DOHH2 (cell line): Measurements from ENCODE around the gene SCAMP3.

ENCODE experiments used
- EZH2phosphoT487 ChIP-seq: fragments of 200-600 bp; sonication (generic); IDR thresholded peaks from 2 replicates; pipeline ENCODE4 v1.6.1; 2017; ENCODE audit warnings: borderline replicate concordance, mild to moderate bottlenecking, antibody characterized with exemption, low read length, moderate library complexity, mixed read lengths
- TF ChIP-seq, protein P1 (sequence below): fragments of 200-600 bp; sonication (generic); IDR thresholded peaks from one replicate; pipeline ENCODE4 v1.5.1; 2014; ENCODE audit warnings: antibody characterized with exemption, mild to moderate bottlenecking, low read depth, low read length; ENCODE audit not compliant: poor library complexity, severe bottlenecking

DNA sequence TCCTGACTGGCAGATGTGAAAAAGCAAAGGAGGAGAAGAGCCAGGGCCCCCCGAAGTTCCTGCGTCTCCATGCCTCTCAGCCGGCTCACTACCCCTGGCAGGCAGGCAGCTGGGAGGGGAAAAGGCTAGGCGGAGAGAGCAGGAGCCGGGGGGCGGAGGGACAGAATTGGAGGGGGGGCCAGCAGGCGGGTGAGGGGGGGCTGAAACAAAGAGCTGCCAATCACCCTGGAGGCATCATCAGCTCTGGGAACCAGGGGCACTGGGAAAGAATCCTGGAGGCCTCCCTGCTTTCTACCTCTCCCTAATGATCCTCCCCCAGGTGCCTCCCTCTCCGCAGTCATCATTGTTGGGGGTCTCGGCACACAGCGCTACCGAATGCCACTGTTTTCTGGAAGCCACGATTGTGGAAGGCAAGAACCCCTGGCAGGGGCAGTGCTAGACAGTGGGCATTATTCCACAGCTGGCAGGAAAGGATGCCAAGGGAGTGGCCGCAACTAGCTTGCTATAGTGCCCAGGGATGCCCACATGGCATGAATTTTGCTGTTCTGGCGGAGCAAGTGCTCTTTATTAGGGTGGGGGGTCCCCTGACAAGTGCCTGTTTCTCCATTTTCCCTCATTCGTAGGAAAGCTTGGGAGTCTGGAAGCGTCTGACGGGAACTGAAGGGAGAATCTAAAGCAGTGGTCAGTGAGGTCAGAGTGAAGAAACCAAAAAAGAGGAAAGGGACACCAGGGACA is 54.2 kb downstream of the SCAMP3 start, which contains the start of gene THBS3:
- TF ChIP-seq, protein P1, sequence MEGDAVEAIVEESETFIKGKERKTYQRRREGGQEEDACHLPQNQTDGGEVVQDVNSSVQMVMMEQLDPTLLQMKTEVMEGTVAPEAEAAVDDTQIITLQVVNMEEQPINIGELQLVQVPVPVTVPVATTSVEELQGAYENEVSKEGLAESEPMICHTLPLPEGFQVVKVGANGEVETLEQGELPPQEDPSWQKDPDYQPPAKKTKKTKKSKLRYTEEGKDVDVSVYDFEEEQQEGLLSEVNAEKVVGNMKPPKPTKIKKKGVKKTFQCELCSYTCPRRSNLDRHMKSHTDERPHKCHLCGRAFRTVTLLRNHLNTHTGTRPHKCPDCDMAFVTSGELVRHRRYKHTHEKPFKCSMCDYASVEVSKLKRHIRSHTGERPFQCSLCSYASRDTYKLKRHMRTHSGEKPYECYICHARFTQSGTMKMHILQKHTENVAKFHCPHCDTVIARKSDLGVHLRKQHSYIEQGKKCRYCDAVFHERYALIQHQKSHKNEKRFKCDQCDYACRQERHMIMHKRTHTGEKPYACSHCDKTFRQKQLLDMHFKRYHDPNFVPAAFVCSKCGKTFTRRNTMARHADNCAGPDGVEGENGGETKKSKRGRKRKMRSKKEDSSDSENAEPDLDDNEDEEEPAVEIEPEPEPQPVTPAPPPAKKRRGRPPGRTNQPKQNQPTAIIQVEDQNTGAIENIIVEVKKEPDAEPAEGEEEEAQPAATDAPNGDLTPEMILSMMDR: no peak
- TF ChIP-seq EZH2phosphoT487: no peak
